AG09309 (cell line): Measurements from ENCODE around the gene ZMIZ1.

Experiments
- DNase-seq: peaks from one replicate; pipeline ENCODE4 v3.0.0-alpha.2; 2010; ENCODE audit warnings: low read depth
- H3K4me3 ChIP-seq: 2 replicates; pipeline ENCODE4 v1.5.1; 2011; ENCODE audit warnings: mild to moderate bottlenecking, low read depth, low read length, moderate library complexity; ENCODE audit not compliant: control insufficient read depth
- TF ChIP-seq, protein P1 (sequence below): IDR thresholded peaks from 2 replicates; pipeline ENCODE4 v1.5.1; 2011; ENCODE audit warnings: mild to moderate bottlenecking, low read depth, low read length, inconsistent platforms; ENCODE audit not compliant: insufficient read depth, control insufficient read depth; ENCODE audit errors: missing control alignments

Gene ZMIZ1

DNA sequence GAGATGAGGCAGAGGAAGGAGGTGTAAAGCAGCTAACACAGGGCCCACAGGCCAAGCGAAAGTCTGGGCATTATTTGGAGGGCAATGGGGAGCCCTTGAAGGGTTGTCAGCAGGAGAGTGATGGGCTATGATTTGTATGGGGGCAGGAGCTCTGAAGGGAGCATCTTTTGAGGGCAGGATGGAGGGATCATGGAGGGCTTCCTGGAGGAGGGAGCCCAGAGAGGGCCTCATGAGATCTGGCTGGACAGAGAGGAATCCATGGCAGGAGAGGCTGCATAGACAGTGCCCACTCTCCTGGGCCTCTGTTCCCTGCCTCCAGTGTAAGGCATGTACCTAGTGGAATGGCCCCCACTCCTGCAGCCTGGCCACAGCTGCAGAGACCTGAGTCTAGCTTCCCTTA lies 141.9 kb downstream of the ZMIZ1 start:
- TF ChIP-seq, protein P1, sequence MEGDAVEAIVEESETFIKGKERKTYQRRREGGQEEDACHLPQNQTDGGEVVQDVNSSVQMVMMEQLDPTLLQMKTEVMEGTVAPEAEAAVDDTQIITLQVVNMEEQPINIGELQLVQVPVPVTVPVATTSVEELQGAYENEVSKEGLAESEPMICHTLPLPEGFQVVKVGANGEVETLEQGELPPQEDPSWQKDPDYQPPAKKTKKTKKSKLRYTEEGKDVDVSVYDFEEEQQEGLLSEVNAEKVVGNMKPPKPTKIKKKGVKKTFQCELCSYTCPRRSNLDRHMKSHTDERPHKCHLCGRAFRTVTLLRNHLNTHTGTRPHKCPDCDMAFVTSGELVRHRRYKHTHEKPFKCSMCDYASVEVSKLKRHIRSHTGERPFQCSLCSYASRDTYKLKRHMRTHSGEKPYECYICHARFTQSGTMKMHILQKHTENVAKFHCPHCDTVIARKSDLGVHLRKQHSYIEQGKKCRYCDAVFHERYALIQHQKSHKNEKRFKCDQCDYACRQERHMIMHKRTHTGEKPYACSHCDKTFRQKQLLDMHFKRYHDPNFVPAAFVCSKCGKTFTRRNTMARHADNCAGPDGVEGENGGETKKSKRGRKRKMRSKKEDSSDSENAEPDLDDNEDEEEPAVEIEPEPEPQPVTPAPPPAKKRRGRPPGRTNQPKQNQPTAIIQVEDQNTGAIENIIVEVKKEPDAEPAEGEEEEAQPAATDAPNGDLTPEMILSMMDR, result no peak
- no peak overlapping the region for H3K4me3 ChIP-seq
- DNase-seq, result no peak

DNA sequence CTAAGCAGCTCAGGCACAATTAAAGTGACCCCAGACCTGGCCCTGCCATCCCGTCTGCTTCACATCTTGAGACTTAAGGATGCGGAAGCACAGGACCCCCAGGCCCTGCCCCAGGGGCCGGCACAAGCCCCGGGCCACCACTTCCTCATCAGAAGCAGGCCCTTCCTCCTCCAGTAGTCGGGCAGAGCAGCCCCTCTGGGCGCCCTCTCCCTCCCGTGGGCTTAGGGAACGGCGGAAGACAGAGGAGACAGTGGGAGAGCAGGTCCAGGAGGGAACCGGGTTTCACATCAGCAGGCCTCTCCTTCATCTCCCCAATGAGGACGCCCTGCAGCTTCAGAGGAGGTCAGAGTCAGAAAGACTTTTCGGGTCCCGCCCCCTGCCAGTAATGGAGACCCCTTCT lies 142.8 kb downstream of the ZMIZ1 start:
- DNase-seq, result no peak
- H3K4me3 ChIP-seq, result no peak overlapping the region
- TF ChIP-seq, protein P1, result no peak

- TF ChIP-seq, protein P1, result no peak
- H3K4me3 ChIP-seq, result no peak overlapping the region
- DNase-seq, result no peak
These were observed 146.8 kb downstream of the ZMIZ1 start for GRCh38 chr10:79215531-79215930.

- H3K4me3 ChIP-seq, result no peak overlapping the region
- TF ChIP-seq, protein P1, result no peak
- no peak for DNase-seq
These were observed 150.7 kb downstream of the ZMIZ1 start for GRCh38 chr10:79219322-79219957.

DNA sequence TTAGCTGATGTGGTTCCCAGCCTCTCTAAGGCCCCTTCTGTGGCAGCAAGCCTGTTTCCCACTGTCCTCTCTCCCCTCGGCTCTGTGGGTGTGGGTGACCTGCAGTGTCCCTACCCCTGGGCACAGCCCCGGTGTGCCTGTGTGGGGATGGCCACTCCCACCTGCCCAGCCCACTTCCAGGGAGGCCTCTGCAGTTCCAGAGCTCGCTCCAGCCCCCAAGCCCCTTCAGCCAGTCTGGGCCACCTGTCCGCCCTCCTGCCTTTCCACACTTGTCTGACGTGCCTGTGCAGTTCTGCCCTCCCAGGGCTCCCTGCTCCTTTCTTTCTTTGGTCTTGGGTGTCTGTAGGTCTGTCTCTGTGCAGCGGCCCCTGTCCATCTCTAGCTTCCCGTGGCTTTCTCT lies 151.5 kb downstream of the ZMIZ1 start:
- DNase-seq, result no peak
- TF ChIP-seq, protein P1, result no peak
- H3K4me3 ChIP-seq, result no peak overlapping the region

DNA sequence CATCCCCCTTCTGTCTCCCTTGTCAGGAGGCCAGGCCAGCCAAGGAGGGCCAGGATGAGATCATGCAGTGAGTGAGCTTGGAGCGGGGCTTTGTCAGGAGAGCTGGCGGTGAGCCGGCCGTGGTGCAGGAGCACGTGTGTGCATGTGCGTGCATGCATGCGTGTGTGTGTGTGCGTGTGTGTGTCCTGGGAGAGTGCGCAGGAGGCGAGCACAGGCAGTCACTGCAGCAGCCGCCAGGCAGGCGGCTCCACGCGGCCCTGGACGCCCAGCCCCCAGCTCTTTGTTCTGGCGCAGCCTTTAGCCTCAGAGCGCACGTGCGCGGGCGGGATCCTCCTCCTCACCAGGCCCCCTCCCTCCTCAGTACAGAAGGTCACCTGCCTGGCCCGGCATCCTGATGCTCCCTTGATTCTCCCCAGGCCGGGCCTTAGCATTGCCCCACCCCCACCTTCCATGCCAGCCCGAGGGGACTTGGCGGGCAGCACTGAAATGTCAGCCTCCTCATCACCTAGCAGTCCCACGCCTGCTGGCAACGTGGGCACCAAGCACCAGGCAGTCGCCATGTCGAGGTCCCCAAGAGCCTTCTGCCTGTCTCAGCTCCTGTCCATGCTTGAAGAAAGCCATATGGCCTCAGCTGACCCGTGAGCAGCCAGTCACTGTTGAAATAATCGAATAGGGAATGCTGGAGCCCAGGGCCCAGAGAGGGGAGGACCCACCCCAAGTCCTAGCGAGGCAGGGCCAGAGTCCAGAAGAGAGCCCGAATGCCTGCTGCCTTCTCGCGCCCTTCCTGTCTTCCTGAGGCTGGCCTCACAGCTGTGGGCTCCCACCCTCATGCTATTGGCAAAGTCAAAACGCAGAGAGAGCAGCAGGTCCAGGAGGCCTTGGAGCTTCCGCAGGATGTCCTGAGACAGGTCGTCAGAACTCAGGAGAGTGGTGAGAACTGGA lies 152.6 kb downstream of the ZMIZ1 start:
- no peak for DNase-seq
- TF ChIP-seq, protein P1, result no peak
- H3K4me3 ChIP-seq, result no peak overlapping the region
